Coronary artery (tissue), 2 donors: ENCODE measurements around the gene LRRTM2.
"Not testable (repeated sequence)": the region's sequence is repeated elsewhere in the genome, so short reads cannot be mapped to it uniquely, and the experiment has no call there.

ENCODE experiments used
- DNase-seq: peaks from one replicate; pipeline ENCODE4 v3.0.0-alpha.2; 2017; ENCODE audit warnings: low spot score
- H3K27ac ChIP-seq, 2 donors: fragments of 200-600 bp; sonication (generic); one replicate each; pipeline ENCODE4 v1.5.1; 2016 to 2019
- H3K4me3 ChIP-seq: fragments of 200-600 bp; sonication (generic); 2 replicates; pipeline ENCODE4 v1.5.1; 2016; ENCODE audit warnings: mild to moderate bottlenecking, moderate library complexity
- TF ChIP-seq, protein P1 (sequence below): fragments of 200-600 bp; sonication (generic); IDR thresholded peaks from one replicate; pipeline ENCODE4 v1.5.1; 2019; ENCODE audit warnings: antibody characterized with exemption

The LRRTM2 gene, protein sequence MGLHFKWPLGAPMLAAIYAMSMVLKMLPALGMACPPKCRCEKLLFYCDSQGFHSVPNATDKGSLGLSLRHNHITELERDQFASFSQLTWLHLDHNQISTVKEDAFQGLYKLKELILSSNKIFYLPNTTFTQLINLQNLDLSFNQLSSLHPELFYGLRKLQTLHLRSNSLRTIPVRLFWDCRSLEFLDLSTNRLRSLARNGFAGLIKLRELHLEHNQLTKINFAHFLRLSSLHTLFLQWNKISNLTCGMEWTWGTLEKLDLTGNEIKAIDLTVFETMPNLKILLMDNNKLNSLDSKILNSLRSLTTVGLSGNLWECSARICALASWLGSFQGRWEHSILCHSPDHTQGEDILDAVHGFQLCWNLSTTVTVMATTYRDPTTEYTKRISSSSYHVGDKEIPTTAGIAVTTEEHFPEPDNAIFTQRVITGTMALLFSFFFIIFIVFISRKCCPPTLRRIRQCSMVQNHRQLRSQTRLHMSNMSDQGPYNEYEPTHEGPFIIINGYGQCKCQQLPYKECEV

DNA sequence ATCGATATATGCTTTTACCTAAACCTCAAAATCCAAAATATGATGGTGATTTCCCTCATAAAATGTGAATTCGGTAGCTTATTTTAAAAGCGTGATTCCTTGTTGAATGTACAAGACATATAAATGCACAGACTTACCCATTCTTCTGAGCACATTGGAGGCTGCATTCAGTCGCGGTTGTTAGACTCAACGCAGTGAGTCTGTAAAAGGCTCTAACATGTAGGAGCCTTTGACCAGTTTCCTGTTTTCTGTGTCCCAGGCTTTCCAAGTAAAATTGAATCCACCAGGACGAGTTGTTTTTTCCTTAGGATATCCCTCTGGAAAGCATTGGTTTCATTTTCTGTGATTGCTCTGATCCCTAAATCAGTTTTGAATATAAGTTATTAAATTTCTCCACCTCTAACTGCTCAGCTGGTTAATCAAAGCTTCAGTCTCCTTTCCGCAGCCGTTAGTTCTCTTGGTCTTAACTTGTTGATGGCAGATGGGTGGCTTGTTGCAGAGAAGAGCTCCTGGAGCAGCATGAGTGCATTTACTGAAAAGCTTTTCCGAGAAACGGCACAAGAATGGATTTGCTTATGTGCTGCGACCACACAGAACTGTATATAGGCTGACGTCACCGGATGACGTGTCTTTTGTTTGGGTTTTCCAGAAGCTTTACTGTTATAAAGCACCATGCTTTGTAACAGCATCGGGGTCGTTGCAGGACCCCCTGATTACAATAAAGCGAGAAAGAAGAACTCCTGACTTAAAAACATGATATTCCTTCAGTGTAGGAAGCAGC lies at the start of gene LRRTM2:
TSS of gene LRRTM2 (minus strand) at position 565 of the 781 bp plus-strand sequence. CDS start at position 141, 424 bp downstream.
- Histone ChIP-seq H3K27ac (no peak within 1 kb of the TSS), H3K4me3 (no peak within 1 kb of the TSS)
- DNase-seq: no peak
- TF ChIP-seq, protein P1, sequence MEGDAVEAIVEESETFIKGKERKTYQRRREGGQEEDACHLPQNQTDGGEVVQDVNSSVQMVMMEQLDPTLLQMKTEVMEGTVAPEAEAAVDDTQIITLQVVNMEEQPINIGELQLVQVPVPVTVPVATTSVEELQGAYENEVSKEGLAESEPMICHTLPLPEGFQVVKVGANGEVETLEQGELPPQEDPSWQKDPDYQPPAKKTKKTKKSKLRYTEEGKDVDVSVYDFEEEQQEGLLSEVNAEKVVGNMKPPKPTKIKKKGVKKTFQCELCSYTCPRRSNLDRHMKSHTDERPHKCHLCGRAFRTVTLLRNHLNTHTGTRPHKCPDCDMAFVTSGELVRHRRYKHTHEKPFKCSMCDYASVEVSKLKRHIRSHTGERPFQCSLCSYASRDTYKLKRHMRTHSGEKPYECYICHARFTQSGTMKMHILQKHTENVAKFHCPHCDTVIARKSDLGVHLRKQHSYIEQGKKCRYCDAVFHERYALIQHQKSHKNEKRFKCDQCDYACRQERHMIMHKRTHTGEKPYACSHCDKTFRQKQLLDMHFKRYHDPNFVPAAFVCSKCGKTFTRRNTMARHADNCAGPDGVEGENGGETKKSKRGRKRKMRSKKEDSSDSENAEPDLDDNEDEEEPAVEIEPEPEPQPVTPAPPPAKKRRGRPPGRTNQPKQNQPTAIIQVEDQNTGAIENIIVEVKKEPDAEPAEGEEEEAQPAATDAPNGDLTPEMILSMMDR: no peak

DNA sequence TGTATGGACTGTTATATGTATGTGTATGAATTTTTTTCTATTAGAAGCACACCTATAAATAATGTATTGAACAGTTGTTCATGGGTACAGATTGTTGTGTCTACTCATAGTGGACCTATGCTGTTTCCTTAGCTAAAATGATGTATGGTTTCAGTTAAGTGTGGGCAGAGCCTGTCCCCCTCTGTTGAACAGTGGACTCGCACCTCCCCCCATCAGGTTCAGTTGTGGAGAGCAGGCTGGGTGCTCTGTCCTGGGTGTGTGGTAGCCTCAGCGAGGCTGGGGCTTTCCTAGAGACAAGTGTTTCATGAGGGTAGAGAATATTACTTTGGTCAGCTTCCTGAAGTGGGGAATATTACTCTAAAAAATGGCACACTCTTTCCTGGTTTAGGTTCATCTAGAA lies 47.4 kb upstream of the LRRTM2 start:
- H3K4me3 ChIP-seq: no peak overlapping the region
- TF ChIP-seq, protein P1: no peak
- no peak for DNase-seq
- H3K27ac ChIP-seq: no peak overlapping the region

DNA sequence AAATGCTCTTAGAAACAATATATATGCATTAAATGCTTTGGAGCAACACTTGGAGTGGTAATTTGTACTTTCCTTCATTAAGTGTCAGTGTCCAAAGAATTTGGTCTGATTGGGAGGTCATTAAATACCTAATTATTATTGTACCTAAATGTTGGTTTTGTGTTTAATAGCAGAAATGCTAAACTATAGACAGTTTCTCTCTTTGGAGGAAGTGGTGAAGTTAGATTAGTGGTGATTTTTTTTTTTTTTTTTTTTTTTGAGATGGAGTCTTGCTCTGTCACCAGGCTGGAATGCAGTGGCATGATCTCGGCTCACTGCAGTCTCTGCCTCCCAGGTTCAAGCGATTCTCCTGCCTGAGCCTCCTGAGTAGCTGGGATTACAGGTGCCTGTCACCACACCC lies 46.2 kb upstream of the LRRTM2 start:
- H3K4me3 ChIP-seq, DNase-seq, H3K27ac ChIP-seq: not testable (repeated sequence)

DNA sequence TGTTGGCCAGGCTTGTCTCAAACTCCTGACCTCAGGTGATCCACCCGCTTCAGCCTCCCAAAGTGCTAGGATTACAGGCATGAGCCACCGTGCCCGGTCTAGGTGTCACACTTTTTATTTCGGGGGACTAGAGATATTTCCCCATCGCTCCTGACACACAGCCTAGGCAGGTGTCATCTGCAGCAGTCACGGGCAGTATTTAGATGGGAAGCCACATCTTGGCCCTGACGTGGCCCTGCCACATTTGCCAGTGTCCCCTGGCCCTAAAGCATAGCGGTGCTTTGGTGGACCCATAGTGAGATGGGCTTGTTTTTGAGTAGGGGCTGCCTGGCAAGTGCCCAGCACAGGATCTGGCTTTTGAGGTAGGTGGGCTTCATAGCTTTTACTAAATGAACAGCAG lies 45.0 kb upstream of the LRRTM2 start:
- H3K27ac ChIP-seq: no peak overlapping the region
- TF ChIP-seq, protein P1: no peak
- no peak overlapping the region for H3K4me3 ChIP-seq
- DNase-seq: no peak

DNA sequence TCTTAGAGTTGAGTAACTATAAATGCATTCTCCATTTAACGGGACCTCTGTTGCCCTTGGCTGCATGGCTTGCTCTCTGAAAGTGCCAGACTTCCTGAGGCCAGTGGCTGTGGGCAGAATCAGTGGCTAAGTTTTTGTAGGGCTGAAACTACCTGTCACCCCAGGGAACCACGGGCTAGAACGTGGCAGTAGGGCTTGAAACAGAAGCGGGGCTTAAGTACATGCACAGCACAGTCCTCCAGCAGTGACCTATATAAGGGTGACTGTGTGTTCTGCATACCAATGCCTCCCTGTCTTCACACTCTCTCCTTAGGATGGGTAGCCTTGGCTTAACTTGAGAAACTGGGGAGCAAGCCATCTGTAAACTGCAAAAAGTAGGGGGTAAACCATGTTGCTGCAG lies 43.6 kb upstream of the LRRTM2 start:
- Histone ChIP-seq H3K27ac (no peak overlapping the region), H3K4me3 (no peak overlapping the region)
- DNase-seq: no peak
- TF ChIP-seq, protein P1: no peak

DNA sequence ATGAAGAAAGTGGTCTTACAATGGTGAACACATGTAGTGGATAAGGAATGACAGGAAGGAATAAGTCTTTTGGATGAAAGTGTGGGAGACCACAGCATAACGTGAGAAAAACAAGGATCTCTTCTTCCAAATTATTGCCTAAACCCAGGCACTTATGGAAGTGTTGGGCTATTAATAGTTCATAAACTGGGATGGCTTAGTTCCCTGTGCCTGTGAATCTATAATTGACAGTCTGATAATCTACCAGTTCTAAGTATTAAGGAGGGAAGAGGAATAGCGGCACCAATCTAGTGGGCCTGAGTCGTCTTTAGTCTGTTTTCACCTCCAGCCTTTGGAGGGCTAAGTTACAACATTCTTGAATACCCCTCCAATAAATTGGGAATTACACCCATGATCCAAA lies 39.2 kb upstream of the LRRTM2 start:
- no peak for DNase-seq
- Histone ChIP-seq H3K27ac (no peak overlapping the region), H3K4me3 (no peak overlapping the region)
- TF ChIP-seq, protein P1: no peak

DNA sequence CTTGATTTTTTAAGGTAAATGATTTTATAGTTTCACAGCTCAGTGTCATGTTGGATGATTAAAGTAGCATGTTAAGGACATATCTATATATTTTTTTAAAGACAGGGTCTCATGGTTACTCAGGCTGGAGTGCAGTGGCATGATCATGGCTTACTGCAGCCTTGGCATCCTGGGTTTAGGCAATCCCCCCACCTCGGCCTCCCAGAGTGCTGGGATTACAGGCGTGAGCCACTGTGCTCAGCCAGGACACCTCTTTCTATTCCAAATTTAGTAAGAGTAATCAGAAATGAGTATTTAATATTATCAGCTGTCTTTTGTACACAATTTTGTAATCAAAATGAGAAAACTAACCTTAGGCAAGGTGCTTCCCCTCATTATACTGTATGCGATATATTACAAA lies 38.6 kb upstream of the LRRTM2 start:
- Histone ChIP-seq H3K27ac (no peak overlapping the region), H3K4me3 (no peak overlapping the region)
- TF ChIP-seq, protein P1: no peak
- DNase-seq: no peak
